ENCODE data around the gene RXRA. TPM values are rescaled to one million over a fixed set of nuclear protein-coding genes. Genes with fewer than 3 reads are reported as not detected.

Gene RXRA
- total and polyA plus RNA-seq, 2 donors (not counting 3 experiments of a cell fraction or from before 2014, with no cell fraction given) = 15.4 to 37.4 TPM

DNA sequence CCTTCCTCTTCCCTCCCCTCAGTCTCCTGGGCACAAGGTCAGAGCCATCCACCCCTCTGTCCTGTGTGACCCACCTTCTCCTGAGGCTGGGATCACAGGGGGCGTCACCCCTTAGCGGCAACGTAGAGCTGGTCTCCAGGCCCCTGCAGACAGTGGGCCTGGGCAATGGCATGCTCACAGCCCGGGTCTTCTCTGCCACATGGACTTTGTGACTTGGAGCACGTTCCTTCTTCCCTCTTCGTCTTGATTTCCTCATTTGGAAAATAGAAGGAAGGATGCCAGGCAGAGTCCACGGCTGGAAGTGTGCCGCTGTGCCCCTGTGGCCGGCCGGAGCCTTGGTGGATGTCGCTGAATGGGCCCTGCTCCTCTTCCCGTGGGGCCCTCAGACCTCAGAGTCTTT, 10.0 kb downstream of the RXRA start:
- Histone ChIP-seq H2AFZ (ENCODE audit: low read depth, low read length) (no peak overlapping the region), H3K9me3 (replicated peaks; ENCODE audit: control insufficient read depth, insufficient read depth, low read length) (no peaks in the 10 kb centered on the region), H3K79me2 (ENCODE audit: control insufficient read depth, insufficient read depth, low read length) (peaks cover 54% of the 10 kb centered on the region), H3K9ac (replicated peaks; ENCODE audit: extremely low read depth, insufficient read depth, low read length) (no peak overlapping the region), H3K27me3 (ENCODE audit: control insufficient read depth in 2 of 2, insufficient read depth in 2 of 2, low read length in 2 of 2) (no peaks in the 10 kb centered on the region), H3K36me3 (ENCODE audit: control insufficient read depth in 2 of 2, extremely low read depth in 1 of 2, insufficient read depth in 2 of 2, low read length in 2 of 2) (no peaks in the 10 kb centered on the region), H3K4me2 (ENCODE audit: insufficient read depth, low read length) (no peak overlapping the region), H3K27ac (ENCODE audit: insufficient read depth, low read depth, low read length) (no peak overlapping the region), H3K4me3 (replicated peaks in 1 of 3; ENCODE audit: insufficient read depth in 1 of 3, low read depth in 1 of 3, low read length in 3 of 3) (no peak overlapping the region), H3K9me1 (replicated peaks; ENCODE audit: control insufficient read depth, extremely low read depth, insufficient read depth, low read length) (no peaks in the 10 kb centered on the region), H4K20me1 (replicated peaks; ENCODE audit: control insufficient read depth, extremely low read depth, insufficient read depth, low read length) (no peaks in the 10 kb centered on the region), H3K4me1 (ENCODE audit: control insufficient read depth, extremely low read depth, insufficient read depth, low read length) (peaks cover 31% of the 10 kb centered on the region)
- dilution Hi-C loops (cut with MboI; ENCODE audit: extremely low pct_ligation_motif_present, low sequenced_read_pairs) = no loop called here
- no TSS peak for BruUV-seq (replicated peaks)
- intact Hi-C loops (cut with micrococcal nuclease) = no loop called here
- TF ChIP-seq, protein P1, sequence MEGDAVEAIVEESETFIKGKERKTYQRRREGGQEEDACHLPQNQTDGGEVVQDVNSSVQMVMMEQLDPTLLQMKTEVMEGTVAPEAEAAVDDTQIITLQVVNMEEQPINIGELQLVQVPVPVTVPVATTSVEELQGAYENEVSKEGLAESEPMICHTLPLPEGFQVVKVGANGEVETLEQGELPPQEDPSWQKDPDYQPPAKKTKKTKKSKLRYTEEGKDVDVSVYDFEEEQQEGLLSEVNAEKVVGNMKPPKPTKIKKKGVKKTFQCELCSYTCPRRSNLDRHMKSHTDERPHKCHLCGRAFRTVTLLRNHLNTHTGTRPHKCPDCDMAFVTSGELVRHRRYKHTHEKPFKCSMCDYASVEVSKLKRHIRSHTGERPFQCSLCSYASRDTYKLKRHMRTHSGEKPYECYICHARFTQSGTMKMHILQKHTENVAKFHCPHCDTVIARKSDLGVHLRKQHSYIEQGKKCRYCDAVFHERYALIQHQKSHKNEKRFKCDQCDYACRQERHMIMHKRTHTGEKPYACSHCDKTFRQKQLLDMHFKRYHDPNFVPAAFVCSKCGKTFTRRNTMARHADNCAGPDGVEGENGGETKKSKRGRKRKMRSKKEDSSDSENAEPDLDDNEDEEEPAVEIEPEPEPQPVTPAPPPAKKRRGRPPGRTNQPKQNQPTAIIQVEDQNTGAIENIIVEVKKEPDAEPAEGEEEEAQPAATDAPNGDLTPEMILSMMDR (IDR thresholded peaks at IDR 0.05; ENCODE audit: extremely low read depth in 1 of 2, insufficient read depth in 1 of 2, low read depth in 1 of 2, low read length in 2 of 2) = no peak
- TF ChIP-seq JUN (IDR thresholded peaks at IDR 0.05; ENCODE audit: borderline replicate concordance, insufficient read depth, insufficient read length, low read depth) (no peak), FOS (IDR thresholded peaks at IDR 0.05; ENCODE audit: borderline replicate concordance, insufficient read depth, low read length) (no peak), POLR2A (IDR thresholded peaks at IDR 0.05; ENCODE audit: low read depth, low read length) (no peak), POLR2AphosphoS5 (IDR thresholded peaks at IDR 0.05; ENCODE audit: insufficient read depth, low read depth, low read length) (no peak), MYC (IDR thresholded peaks at IDR 0.05; ENCODE audit: low read depth, low read length) (no peak), EZH2 (IDR thresholded peaks at IDR 0.05; ENCODE audit: borderline replicate concordance, low read depth, low read length, severe bottlenecking) (no peak), GATA2 (IDR thresholded peaks at IDR 0.05; ENCODE audit: insufficient read depth, insufficient read length, low read depth, low read length) (no peak)
- TF ChIP-seq, protein P2, sequence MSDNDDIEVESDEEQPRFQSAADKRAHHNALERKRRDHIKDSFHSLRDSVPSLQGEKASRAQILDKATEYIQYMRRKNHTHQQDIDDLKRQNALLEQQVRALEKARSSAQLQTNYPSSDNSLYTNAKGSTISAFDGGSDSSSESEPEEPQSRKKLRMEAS (IDR thresholded peaks at IDR 0.05; ENCODE audit: insufficient read depth, insufficient read length) = no peak
- FAIRE-seq (no peak), DNase-seq (ENCODE audit: low read depth, low spot score) (no peak)
- POLR2A ChIA-PET = interaction anchor here (1.3 kb wide), 1 partner anchor 107 kb away, joined by 3 read pairs; no protein-coding TSS in a partner anchor
- CTCF ChIA-PET = interaction anchor here (1.0 kb wide), 1 partner anchor 8 kb away, joined by 3 read pairs; no protein-coding TSS in a partner anchor

Measured in endothelial cell of umbilical vein (primary cell).